ENCODE data around the gene ZSWIM2. TPM values are rescaled to one million over a fixed set of nuclear protein-coding genes. Genes with fewer than 3 reads are reported as not detected.

The ZSWIM2 gene
- total RNA-seq, 1 experiment from 2014 or later, result not detected

GRCh38 chr2:186889101-186889879 is 40.3 kb upstream of the ZSWIM2 start (continued):
- TF ChIP-seq SRF (IDR thresholded peaks at IDR 0.05; ENCODE audit: low read depth), result no peak

GRCh38 chr2:186887107-186888090 is 38.4 kb upstream of the ZSWIM2 start:
- Histone ChIP-seq H3K4me1 (ENCODE audit: control insufficient read depth in 1 of 2, insufficient read depth in 2 of 2, low read length in 2 of 2) (peaks cover 0 to 8% of the 10 kb centered on the region in 2 experiments; a peak in 3 of 4 replicates), H3K4me3 (replicated peaks in 1 of 2; ENCODE audit: low read depth in 1 of 2, low read length in 2 of 2) (no peak overlapping the region), H3K27ac (ENCODE audit: low read depth, low read length) (no peak overlapping the region), H3K4me2 (ENCODE audit: low read length) (no peak overlapping the region), H3K36me3 (ENCODE audit: control insufficient read depth in 1 of 2, insufficient read depth in 2 of 2, low read length in 2 of 2) (no peaks in the 10 kb centered on the region), H3K9ac (ENCODE audit: low read length) (no peak overlapping the region), H2AFZ (ENCODE audit: low read depth, low read length, poor library complexity, severe bottlenecking) (no peak overlapping the region), H3K27me3 (ENCODE audit: insufficient read depth, low read length) (no peaks in the 10 kb centered on the region), H4K20me1 (ENCODE audit: insufficient read depth) (no peaks in the 10 kb centered on the region), H3K79me2 (ENCODE audit: insufficient read depth, low read length) (no peaks in the 10 kb centered on the region), H3K9me2 (ENCODE audit: insufficient read depth) (no peaks in the 10 kb centered on the region), H3K9me3 (ENCODE audit: control insufficient read depth in 1 of 2, insufficient read depth in 1 of 2, low read depth in 1 of 2, low read length in 2 of 2) (no peaks in the 10 kb centered on the region)
- BruUV-seq (replicated peaks), result no TSS peak
- ChIA-PET RAD21 (ENCODE audit: low non-redundant PET in 1 of 2, low total read pairs in 2 of 2, uncharacterized antibody in 2 of 2, unreplicated experiment in 2 of 2) (no interaction called here), CTCF (interaction anchor here (1.2 kb wide), 1 partner anchor 25 kb away, joined by 4 read pairs; no protein-coding TSS in a partner anchor), POLR2A (no interaction called here)
- ATAC-seq (no peak), DNase-seq (ENCODE audit: low read depth, low spot score) (no peak)
- intact Hi-C loops (cut with micrococcal nuclease), result no loop called here
- TF ChIP-seq ATF3 (IDR thresholded peaks at IDR 0.05) (no peak), POLR2A (IDR thresholded peaks at IDR 0.05; ENCODE audit: borderline replicate concordance, extremely low read depth, insufficient read depth, insufficient read length) (no peak), REST (IDR thresholded peaks at IDR 0.05; ENCODE audit: low read depth) (no peak), SRF (IDR thresholded peaks at IDR 0.05; ENCODE audit: low read depth) (no peak), CBX3 (IDR thresholded peaks at IDR 0.05; ENCODE audit: low read depth) (no peak), CTCF (IDR thresholded peaks at IDR 0.05 in 2 of 3, conservative IDR thresholded peaks at IDR 0.05 in 1 of 3; ENCODE audit: borderline replicate concordance in 1 of 3, insufficient read depth in 1 of 3, low read depth in 2 of 3, low read length in 2 of 3) (no peak), CEBPB (IDR thresholded peaks at IDR 0.05; ENCODE audit: low read depth) (no peak), ELF1 (IDR thresholded peaks at IDR 0.05; ENCODE audit: borderline replicate concordance, low read depth) (no peak), FOSL1 (IDR thresholded peaks at IDR 0.05; ENCODE audit: low read depth) (no peak), EZH2 (IDR thresholded peaks at IDR 0.05) (no peak), TCF7L2 (IDR thresholded peaks at IDR 0.05; ENCODE audit: borderline replicate concordance, extremely low read depth, insufficient read depth, insufficient read length) (no peak), EGR1 (IDR thresholded peaks at IDR 0.05; ENCODE audit: low read depth) (no peak), EZH2phosphoT487 (IDR thresholded peaks at IDR 0.05; ENCODE audit: borderline replicate concordance) (no peak), RAD21 (IDR thresholded peaks at IDR 0.05; ENCODE audit: low read depth) (no peak), POLR2AphosphoS5 (IDR thresholded peaks at IDR 0.05; ENCODE audit: low read depth, low read length) (no peak), JUND (IDR thresholded peaks at IDR 0.05) (no peak), SIN3A (IDR thresholded peaks at IDR 0.05; ENCODE audit: low read depth) (no peak), ZFX (IDR thresholded peaks at IDR 0.05) (no peak), SP1 (IDR thresholded peaks at IDR 0.05; ENCODE audit: low read depth) (no peak)

Measured in HCT116 (cell line).